IMR-90 (cell line): ENCODE results near the gene MRPL58. TPM values are rescaled to one million over a fixed set of nuclear protein-coding genes. Genes with fewer than 3 reads are reported as not detected.

ENCODE experiments used
- ATAC-seq: fragments of 200-7000 bp; cut with Tn5 transposase; 2 replicates; pipeline ENCODE4 v1.9.1; 2020; ENCODE audit warnings: low read depth, mild to moderate bottlenecking, moderate library complexity
- BruUV-seq: library from RNA; stranded (reverse); fragments of 400-500 nt; replicated peaks from 2 replicates; lab custom pipeline; 2021; lab: Mats Ljungman, UMichigan
- CTCF ChIA-PET: fragments of 300-600 bp; formaldehyde crosslinking; extraction: SDS; loops from one replicate; lab custom pipeline; 2021; ENCODE audit warnings: antibody characterized with exemption; lab: Yijun Ruan, JAX
- POLR2A ChIA-PET: fragments of 300-600 bp; sonication (Branson Sonifier 250); formaldehyde crosslinking; loops from one replicate; lab custom pipeline; 2022; ENCODE audit warnings: antibody characterized with exemption; ENCODE audit not compliant: unreplicated experiment; lab: Charles Lee
- DNase-seq: peaks from one replicate; pipeline ENCODE4 v3.0.0; 2013
- H2AFZ ChIP-seq: replicated peaks from 2 replicates; pipeline ENCODE3; 2013; ENCODE audit warnings: low read length, mild to moderate bottlenecking; ENCODE audit not compliant: poor library complexity
- H2AK5ac ChIP-seq: 2 replicates; pipeline ENCODE4 v1.6.1; 2013; ENCODE audit warnings: low read depth, low read length, inconsistent platforms
- H2AK9ac ChIP-seq: replicated peaks from 2 replicates; pipeline ENCODE3; 2013; ENCODE audit warnings: mild to moderate bottlenecking, low read depth, low read length, moderate library complexity; ENCODE audit not compliant: poor library complexity
- H2BK120ac ChIP-seq: 2 replicates; pipeline ENCODE4 v1.6.1; 2013; ENCODE audit warnings: low read depth, low read length, inconsistent platforms
- H2BK15ac ChIP-seq: 3 replicates; pipeline ENCODE4 v1.6.1; 2013; ENCODE audit warnings: low read depth, low read length, inconsistent platforms
- H2BK20ac ChIP-seq: 2 replicates; pipeline ENCODE4 v1.6.1; 2013; ENCODE audit warnings: low read depth, mild to moderate bottlenecking, inconsistent platforms, low read length, moderate library complexity
- H2BK5ac ChIP-seq: 2 replicates; pipeline ENCODE4 v1.6.1; 2013; ENCODE audit warnings: mild to moderate bottlenecking, low read depth, low read length, inconsistent platforms; ENCODE audit not compliant: poor library complexity, severe bottlenecking
- H3K14ac ChIP-seq: replicated peaks from 2 replicates; pipeline ENCODE4 v1.6.1; 2013; ENCODE audit warnings: low read depth, low read length, inconsistent platforms
- H3K18ac ChIP-seq: 2 replicates; pipeline ENCODE4 v1.6.1; 2013; ENCODE audit warnings: low read depth, low read length, control low read depth
- H3K23ac ChIP-seq: 2 replicates; pipeline ENCODE4 v1.6.1; 2013; ENCODE audit warnings: low read depth, low read length, inconsistent platforms
- H3K27ac ChIP-seq: 2 replicates; pipeline ENCODE4 v1.5.1; 2013; ENCODE audit warnings: mild to moderate bottlenecking, control low read depth, low read length; ENCODE audit not compliant: insufficient read depth
- H3K27me3 ChIP-seq: 2 replicates; pipeline ENCODE4 v1.6.1; 2013; ENCODE audit warnings: low read length; ENCODE audit not compliant: control insufficient read depth, insufficient read depth
- H3K36me3 ChIP-seq: 2 replicates; pipeline ENCODE4 v1.6.1; 2013; ENCODE audit warnings: low read length, mixed read lengths; ENCODE audit not compliant: control insufficient read depth, insufficient read depth
- H3K4ac ChIP-seq: 2 replicates; pipeline ENCODE4 v1.6.1; 2013; ENCODE audit warnings: low read depth, low read length, inconsistent platforms
- H3K4me1 ChIP-seq: 2 replicates; pipeline ENCODE4 v1.6.1; 2013; ENCODE audit warnings: low read length, mixed read lengths; ENCODE audit not compliant: control insufficient read depth, insufficient read depth
- H3K4me2 ChIP-seq: 2 replicates; pipeline ENCODE4 v1.6.1; 2013; ENCODE audit warnings: low read depth, mild to moderate bottlenecking, control low read depth, low read length, moderate library complexity
- H3K4me3 ChIP-seq: 2 replicates; pipeline ENCODE4 v1.5.1; 2013; ENCODE audit warnings: low read depth, mild to moderate bottlenecking, control low read depth, low read length, moderate library complexity; ENCODE audit not compliant: insufficient read depth
- H3K56ac ChIP-seq: 2 replicates; pipeline ENCODE4 v1.6.1; 2013; ENCODE audit warnings: low read length, inconsistent platforms; ENCODE audit not compliant: insufficient read depth; ENCODE audit errors: extremely low read depth
- H3K79me1 ChIP-seq, 2 experiments: 2 replicates each; pipeline ENCODE4 v1.6.1; 2013; ENCODE audit warnings: low read length in 2 of 2, inconsistent platforms in 1 of 2, low read depth in 1 of 2
- H3K9ac ChIP-seq: 2 replicates; pipeline ENCODE4 v1.6.1; 2013; ENCODE audit warnings: low read depth, low read length, control low read depth
- H3K9me1 ChIP-seq: 2 replicates; pipeline ENCODE4 v1.6.1; 2013; ENCODE audit warnings: low read length, inconsistent platforms; ENCODE audit not compliant: insufficient read depth
- H3K9me3 ChIP-seq: 2 replicates; pipeline ENCODE4 v1.6.1; 2013; ENCODE audit warnings: low read length; ENCODE audit not compliant: control insufficient read depth, insufficient read depth
- H4K20me1 ChIP-seq: 2 replicates; pipeline ENCODE4 v1.6.1; 2013; ENCODE audit warnings: low read length, inconsistent platforms; ENCODE audit not compliant: insufficient read depth
- H4K5ac ChIP-seq: 2 replicates; pipeline ENCODE4 v1.6.1; 2013; ENCODE audit warnings: mild to moderate bottlenecking, low read depth, low read length, control low read depth
- H4K8ac ChIP-seq, 2 experiments: 2 replicates each; pipeline ENCODE4 v1.6.1; 2013; ENCODE audit warnings: low read depth in 2 of 2, low read length in 2 of 2, control low read depth in 1 of 2, inconsistent platforms in 1 of 2
- H4K91ac ChIP-seq: 2 replicates; pipeline ENCODE4 v1.6.1; 2013; ENCODE audit warnings: low read depth, low read length, inconsistent platforms; ENCODE audit not compliant: insufficient read depth
- CHD1 ChIP-seq: IDR thresholded peaks from 2 replicates; pipeline ENCODE4 v1.6.1; 2012; ENCODE audit warnings: low read depth, low read length, improper control_type of control experiment
- NFE2L2 ChIP-seq: fragments of 150-350 bp; IDR thresholded peaks from 2 replicates; pipeline ENCODE4 v1.6.1; 2016; ENCODE audit warnings: low read depth, mild to moderate bottlenecking, low read length
- RCOR1 ChIP-seq: IDR thresholded peaks from 2 replicates; pipeline ENCODE4 v1.6.1; 2012; ENCODE audit warnings: mild to moderate bottlenecking, low read length, improper control_type of control experiment; ENCODE audit not compliant: insufficient replicate concordance
- SMC3 ChIP-seq: fragments of 150-350 bp; IDR thresholded peaks from 2 replicates; pipeline ENCODE4 v1.6.1; 2016; ENCODE audit warnings: low read depth, mild to moderate bottlenecking, antibody characterized with exemption, low read length, moderate library complexity
- USF2 ChIP-seq: fragments of 150-350 bp; IDR thresholded peaks from 2 replicates; pipeline ENCODE4 v1.6.1; 2017; ENCODE audit warnings: mild to moderate bottlenecking, antibody characterized with exemption, low read length, low read depth
- WGBS, 2 experiments: methylation state at CpG; one replicate each; pipeline versions ENCODE4 v1.1.5 to v1.1.7; 2013; ENCODE audit warnings: missing lambda C conversion rate in 2 of 2; ENCODE audit not compliant: insufficient read length in 1 of 2; ENCODE audit errors: extremely low coverage in 2 of 2; 5-methylcytosine and 5-hydroxymethylcytosine counted together
- dilution Hi-C: fragments of 300-500 bp; cut with HindIII; formaldehyde crosslinking; loops from one replicate; pipeline ENCODE4 v1.14.3; 2018; ENCODE audit warnings: low sequenced_read_pairs; ENCODE audit not compliant: unreplicated experiment
- in situ Hi-C: fragments of 300-500 bp; cut with MboI; formaldehyde crosslinking; loops from 3 replicates; pipeline ENCODE4 v1.14.3; 2019; ENCODE audit warnings: low sequenced_read_pairs, inconsistent platforms, mixed read lengths
- intact Hi-C: fragments of 100-400 bp; cut with micrococcal nuclease; formaldehyde crosslinking; loops from 2 replicates; pipeline ENCODE4 v1.10.0; 2022
- polyA plus RNA-seq, 3 experiments: library from polyadenylated mRNA; depleted of rRNA; stranded (reverse); fragments of >200 nt; gene quantifications; 2 replicates each; pipeline ENCODE4 v1.2.3, GENCODE V29; 2012; ENCODE audit warnings: low replicate concordance in 1 of 3
- total RNA-seq: library from RNA; depleted of rRNA; stranded (reverse); fragments of >200 nt; gene quantifications from 2 replicates; pipeline ENCODE4 v1.2.3, GENCODE V29; 2012

MRPL58 gene
- total and polyA plus RNA-seq, 2 of the 4 experiments (the other 2 are of a cell fraction): 42.5 to 53.0 TPM

- POLR2A ChIA-PET: interaction anchor here (0.5 kb wide), 1 partner anchor 11 kb away, joined by 4 read pairs; no protein-coding TSS in a partner anchor
- in situ Hi-C loops: no loop called here
Observed at GRCh38 chr17:74999523-74999922, 12.9 kb upstream of the MRPL58 start.

More at GRCh38 chr17:74999523-74999922, 12.9 kb upstream of the MRPL58 start:
- Histone ChIP-seq H3K27me3 (no peaks in the 10 kb centered on the region), H3K18ac (no peak overlapping the region), H2AFZ (no peak overlapping the region), H4K20me1 (peaks cover 7% of the 10 kb centered on the region; the same call in 1 of the 2 replicates), H3K4me1 (no peaks in the 10 kb centered on the region), H2AK9ac (no peak overlapping the region), H3K79me1 (peaks cover 9 to 40% of the 10 kb centered on the region in 2 experiments; a peak in 3 of 4 replicates), H4K5ac (no peak overlapping the region), H3K36me3 (peaks cover 33% of the 10 kb centered on the region), H2BK5ac (no peak overlapping the region), H3K27ac (no peak overlapping the region), H3K14ac (no peak overlapping the region), H3K56ac (no peak overlapping the region), H3K9me1 (no peaks in the 10 kb centered on the region), H2BK120ac (no peak overlapping the region), H3K9ac (no peak overlapping the region), H3K4me2 (no peak overlapping the region), H3K23ac (no peak overlapping the region), H2BK20ac (no peak overlapping the region), H3K4ac (no peak overlapping the region), H3K9me3 (no peaks in the 10 kb centered on the region), H2AK5ac (no peak overlapping the region), H2BK15ac (no peak overlapping the region), H4K91ac (no peak overlapping the region), H4K8ac (no peak overlapping the region), H3K4me3 (no peak overlapping the region)
- no peak for ATAC-seq
- WGBS, 2 experiments: 100% methylated on average over 1 of the region's 4 CpGs; no CpG with 5 or more reads in 1 of the 2 experiments
- CTCF ChIA-PET: no interaction called here
- intact Hi-C loops (no loop called here), dilution Hi-C loops (no loop called here)
- BruUV-seq: no TSS peak
- DNase-seq: no peak
- TF ChIP-seq NFE2L2 (no peak), SMC3 (no peak), USF2 (no peak), RCOR1 (no peak), CHD1 (no peak)
